Measurements from ENCODE around the gene SLC39A12.

DNA sequence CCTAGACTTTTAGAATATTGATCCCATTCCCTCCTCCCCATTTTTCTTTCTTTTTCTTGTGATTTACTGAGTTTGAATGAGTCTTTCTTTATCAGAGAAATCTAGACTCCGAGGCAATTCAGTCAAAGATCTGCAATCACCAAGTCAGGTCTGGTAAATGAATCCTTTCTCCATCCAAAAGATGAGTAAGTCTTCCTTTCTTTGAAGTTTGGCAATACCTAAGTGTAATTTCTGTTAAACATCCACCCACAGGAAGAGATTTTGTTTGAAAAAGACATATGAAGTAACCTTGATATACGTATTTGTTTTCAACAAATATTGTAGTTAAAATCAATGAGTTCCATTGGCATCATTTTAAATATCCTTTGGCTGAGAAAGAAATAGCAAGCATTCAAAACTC is 58.3 kb downstream of the SLC39A12 start:
- TF ChIP-seq, protein P1, sequence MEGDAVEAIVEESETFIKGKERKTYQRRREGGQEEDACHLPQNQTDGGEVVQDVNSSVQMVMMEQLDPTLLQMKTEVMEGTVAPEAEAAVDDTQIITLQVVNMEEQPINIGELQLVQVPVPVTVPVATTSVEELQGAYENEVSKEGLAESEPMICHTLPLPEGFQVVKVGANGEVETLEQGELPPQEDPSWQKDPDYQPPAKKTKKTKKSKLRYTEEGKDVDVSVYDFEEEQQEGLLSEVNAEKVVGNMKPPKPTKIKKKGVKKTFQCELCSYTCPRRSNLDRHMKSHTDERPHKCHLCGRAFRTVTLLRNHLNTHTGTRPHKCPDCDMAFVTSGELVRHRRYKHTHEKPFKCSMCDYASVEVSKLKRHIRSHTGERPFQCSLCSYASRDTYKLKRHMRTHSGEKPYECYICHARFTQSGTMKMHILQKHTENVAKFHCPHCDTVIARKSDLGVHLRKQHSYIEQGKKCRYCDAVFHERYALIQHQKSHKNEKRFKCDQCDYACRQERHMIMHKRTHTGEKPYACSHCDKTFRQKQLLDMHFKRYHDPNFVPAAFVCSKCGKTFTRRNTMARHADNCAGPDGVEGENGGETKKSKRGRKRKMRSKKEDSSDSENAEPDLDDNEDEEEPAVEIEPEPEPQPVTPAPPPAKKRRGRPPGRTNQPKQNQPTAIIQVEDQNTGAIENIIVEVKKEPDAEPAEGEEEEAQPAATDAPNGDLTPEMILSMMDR (IDR thresholded peaks at IDR 0.05), result no peak
- TF ChIP-seq TAF1 (IDR thresholded peaks at IDR 0.05; ENCODE audit: borderline replicate concordance, low read depth, low read length) (no peak), EZH2phosphoT487 (IDR thresholded peaks at IDR 0.05; ENCODE audit: borderline replicate concordance, low read depth) (no peak), RCOR1 (IDR thresholded peaks at IDR 0.05; ENCODE audit: low read length) (no peak), SIN3A (IDR thresholded peaks at IDR 0.05; ENCODE audit: borderline replicate concordance, low read depth, low read length) (no peak), YY1 (IDR thresholded peaks at IDR 0.05; ENCODE audit: low read depth) (no peak)
- TF ChIP-seq, protein P2, sequence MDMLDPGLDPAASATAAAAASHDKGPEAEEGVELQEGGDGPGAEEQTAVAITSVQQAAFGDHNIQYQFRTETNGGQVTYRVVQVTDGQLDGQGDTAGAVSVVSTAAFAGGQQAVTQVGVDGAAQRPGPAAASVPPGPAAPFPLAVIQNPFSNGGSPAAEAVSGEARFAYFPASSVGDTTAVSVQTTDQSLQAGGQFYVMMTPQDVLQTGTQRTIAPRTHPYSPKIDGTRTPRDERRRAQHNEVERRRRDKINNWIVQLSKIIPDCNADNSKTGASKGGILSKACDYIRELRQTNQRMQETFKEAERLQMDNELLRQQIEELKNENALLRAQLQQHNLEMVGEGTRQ (IDR thresholded peaks at IDR 0.05; ENCODE audit: borderline replicate concordance, low read depth, low read length), result no peak

Measured in SK-N-SH (cell line).